ENCODE results near the gene CKLF.
"Not testable (repeated sequence)": the region's sequence is repeated elsewhere in the genome, so short reads cannot be mapped to it uniquely, and the experiment has no call there.

Gene CKLF

GRCh38 chr16:66543541-66543940, 8.8 kb upstream of the CKLF start:
- no peak for DNase-seq

- no peak for DNase-seq
Observed at GRCh38 chr16:66544016-66544757, 8.2 kb upstream of the CKLF start.

DNA sequence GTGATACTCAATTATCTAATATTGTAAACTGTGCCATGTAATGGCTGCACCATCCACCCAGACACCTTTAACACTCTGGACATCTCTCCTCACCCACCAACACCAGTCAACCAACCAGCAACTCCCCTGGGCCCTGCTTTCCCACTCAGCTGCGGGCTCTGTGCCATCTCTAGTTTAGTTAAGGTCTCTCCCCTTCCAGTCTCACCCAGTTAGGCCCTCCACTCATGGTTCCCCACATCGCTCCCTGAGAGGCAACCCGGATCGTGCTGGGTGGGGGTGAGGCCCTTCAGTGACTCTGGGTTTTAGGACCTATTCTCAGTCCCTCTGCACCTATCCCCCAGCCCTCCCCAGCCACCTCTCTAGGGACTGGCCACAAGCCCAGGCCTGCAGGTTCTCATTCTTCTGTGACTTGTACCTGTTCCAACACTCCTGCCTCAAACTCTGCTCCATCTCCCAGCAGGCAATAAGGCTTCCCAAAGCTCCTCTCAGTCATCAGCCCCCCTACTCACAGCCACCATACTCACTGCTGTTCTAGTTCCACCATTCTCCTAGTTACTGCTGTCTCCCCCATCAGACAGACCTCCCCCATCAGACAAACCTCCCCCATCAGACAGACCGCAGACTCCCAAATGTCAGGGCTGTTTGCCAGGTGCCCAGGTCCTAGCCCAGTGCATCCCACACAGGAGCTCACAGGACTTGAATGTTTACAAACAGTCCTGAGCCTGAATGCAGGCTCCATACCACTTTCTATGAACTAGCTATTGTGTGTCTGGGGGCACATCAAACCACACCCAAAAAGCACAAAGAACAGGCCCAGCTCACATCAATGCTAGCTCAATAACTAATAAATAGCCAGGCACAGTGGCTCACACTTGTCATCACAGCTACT, 5.0 kb upstream of the CKLF start:
- DNase-seq: no peak

- DNase-seq: no peak
Observed at GRCh38 chr16:66548068-66548467, 4.3 kb upstream of the CKLF start.

GRCh38 chr16:66548868-66549267, 3.5 kb upstream of the CKLF start:
- no peak for DNase-seq

DNA sequence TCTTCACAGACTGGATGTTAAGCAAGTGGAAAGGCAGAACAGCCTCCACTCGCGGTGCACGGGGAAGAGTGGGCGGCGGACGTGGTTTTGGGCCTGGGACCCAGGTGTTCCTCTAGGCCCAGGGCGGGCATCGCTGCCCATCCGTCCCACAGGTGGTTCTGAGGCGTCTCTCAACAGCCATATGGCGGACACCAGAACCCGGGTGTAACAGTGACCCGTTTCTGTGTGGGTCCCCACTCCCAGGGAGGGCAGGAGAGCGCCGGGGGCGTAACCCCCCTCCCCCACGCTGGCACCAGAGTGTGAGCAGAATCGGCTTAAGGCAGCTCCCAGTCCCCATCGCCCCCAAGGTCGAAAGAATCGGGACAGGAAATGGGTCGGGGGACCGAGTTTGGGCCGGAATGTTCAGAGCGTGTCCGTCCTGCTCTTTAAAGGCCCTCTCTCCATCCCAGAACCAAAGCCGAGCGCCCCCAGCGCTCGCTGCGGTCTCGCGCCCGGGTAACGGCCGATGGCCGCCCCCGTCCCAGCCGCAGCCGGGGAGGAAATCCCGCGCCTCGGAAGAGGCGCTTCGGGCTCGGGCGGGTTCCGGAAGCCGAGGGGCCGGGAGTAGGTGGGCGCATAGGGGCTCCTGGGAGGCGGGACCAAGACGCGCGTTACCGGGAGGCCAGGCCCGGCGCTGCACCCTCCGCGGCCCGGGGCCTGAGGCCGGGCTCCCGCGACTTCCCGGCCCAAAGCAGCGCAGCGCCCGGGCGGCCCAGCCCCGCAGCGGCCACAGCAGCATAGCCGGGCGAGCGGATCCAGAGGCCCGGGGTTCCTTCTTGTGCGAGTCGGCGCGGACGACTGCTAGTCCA, 2.9 kb upstream of the CKLF start, which contains the start of gene TK2:
Gene TK2, minus strand, starts transcription at position 839 of the 848 bp plus-strand sequence. Its CDS starts 61 bp downstream, at position 778.
- DNase-seq: peak in 1 of 2 experiments; percentile 30

DNA sequence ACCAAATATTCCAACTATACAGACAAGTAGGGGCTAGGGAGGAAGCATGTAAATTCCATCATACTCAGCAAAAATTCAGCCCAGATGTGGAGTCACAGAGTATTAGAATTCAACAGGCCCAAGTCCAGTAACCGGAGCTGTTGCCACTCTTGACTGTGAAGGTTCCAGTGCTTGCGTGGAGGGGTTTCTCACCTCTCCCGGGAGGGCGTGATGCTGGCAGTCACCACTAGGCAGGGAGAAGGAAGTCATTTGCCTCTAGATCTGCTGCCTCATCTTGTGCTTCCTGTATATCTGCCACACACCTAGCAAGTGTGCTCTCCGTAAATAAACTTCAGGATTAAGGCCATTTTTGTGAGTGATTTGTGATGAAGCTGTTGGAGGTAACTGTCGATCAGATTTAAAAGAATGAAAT, 1.0 kb upstream of the CKLF start:
- DNase-seq: peak; percentile 26 to 52

DNA sequence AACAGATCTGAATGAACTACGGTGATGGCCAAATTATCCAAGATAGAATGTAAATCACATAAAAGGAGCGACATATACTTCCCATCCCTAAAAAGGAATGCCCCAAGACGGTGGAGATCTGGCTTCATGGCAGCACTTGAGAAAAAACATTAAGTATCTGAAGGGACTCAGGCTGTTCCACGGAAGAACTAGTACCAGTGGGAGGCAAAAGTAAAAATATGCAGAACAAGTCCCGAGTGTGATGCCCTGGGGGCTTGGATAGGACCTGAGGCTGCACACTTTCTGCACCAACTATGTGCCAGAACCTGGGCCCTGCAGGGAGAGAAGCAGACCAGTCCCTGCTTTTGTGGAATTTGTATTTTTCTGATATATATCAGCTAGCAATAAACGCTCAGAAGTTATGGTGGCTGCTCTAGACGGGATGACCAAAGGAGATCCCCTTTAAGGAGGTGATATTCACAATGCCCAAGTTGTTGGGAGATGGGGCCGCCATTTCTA, 539 bp upstream of the CKLF start:
- no peak for DNase-seq

DNA sequence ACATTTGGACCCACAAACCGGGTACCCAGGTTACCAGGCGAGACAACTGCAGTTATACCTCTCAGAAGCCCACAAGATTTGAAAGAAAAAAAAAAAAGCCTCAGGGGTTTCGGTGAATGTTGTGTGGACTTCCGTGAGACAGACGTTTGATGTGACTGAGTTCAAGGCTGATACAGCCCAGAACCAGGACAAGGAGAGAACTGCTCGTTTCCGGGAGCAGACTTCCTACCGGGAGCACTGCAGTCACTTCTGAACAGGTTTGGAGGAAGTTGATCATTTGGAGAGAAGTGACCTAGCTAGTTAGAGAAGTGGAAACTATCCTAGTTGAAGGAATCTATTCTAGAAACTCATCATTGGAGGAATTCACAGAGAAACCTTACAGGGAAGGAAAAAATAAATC, 847 bp downstream of the CKLF start:
- DNase-seq: no peak

GRCh38 chr16:66554021-66554420, 1.6 kb downstream of the CKLF start:
- no peak for DNase-seq

DNA sequence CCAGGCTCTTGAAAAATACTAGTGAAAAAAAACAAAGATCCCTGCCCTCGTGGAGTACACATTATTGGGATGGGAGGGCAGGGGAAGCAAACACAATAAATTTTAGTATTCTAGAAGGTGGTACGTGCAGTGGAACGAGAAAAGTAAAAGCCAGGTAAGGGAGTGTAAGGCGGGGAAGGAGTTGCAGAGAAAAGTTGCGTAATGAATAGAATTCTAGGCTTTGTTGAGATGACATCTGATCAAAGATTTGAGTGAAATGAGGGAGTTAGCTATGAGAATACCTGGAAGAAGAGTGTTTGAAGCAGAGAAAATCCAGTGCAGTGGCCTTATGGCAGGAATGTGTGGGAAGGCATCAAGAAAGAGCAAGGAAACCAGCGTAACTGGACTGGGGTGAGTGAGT, 2.1 kb downstream of the CKLF start:
- no peak for DNase-seq

DNA sequence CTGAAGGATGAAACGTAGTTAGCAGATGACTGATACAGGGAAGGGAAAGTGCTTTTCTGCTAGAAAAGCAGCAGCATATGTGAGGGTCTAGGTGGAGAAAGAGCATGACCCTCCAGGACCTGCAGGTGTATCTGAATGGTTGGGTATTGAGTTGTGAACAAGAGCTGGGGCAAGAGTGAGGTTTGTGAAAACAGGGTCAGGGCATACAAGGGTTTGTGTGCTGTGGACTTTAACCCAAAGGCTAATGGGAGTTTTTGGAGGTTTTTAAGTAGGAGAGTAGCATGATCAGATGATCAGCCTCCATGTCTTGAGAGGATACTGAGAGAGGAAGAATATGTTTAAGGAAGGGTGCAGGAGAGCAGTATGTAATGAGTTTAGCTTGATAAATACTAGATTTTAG, 7.7 kb downstream of the CKLF start:
- no peak for DNase-seq

DNA sequence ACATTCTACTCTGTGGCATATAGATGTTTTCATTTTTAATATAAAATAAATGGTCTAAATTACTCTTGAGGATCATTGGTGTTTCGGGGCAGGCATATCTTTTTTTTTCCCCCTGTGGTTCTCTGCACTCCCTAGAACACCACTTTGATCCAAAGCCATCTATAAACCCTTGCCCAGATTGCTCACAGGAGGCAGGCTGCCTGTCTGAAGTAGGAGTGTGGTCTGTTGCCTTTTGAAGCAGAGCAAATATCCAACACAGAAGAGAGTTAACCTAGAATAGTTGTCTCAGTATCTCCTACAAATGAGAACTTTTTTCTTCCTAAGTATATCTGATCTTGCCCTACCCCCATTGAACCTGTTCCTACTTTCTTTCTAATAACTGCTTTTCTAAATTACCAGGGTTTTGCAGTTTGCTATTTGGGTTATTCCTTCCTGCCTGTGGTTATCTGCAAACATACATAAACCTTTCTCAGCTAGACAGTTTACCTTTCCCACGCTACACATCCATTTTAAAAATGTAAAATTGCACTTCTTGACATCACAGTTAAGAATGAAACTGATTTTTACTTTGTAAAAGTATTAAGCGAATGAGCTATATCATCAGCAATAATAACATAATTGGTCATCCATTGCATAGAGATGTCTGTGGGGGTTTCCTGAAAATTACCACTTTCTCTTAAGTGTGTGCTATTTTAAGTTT, 9.2 kb downstream of the CKLF start:
- no peak for DNase-seq

DNA sequence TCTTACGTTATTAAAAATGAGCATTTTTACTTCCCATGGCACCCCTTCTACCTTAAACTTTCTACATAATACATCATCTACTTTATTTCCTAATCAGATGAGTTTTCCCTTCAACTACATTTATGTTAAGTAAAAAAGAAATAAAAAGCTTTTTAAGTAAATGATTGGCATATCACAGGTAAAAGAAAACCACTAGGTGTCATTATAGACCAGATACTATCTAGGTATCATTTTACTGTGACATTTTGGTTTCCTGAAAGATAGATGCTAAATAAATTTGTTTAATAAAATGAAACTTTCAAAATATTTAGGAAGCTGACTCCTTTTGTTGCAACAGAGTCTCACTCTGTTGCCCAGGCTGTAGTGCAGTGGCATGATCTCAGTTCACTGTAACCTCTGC, 10.0 kb downstream of the CKLF start:
- no peak for DNase-seq

DNA sequence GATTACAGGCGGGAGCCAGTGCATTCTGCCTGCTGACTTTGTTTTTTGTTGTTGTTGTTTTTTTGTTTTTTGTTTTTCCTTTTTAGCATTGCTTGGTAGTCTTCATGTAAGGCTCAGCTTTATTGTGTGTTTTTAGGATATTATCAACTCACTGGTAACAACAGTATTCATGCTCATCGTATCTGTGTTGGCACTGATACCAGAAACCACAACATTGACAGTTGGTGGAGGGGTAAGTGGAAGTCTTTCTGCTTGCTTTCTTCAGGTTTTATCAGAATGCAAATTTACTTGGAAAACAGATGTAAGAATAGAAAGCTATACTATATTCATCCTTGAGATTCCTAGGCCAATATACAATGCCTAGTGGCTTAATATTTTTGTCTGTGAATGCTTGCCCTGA, 10.6 kb downstream of the CKLF start:
- DNase-seq: no peak

DNA sequence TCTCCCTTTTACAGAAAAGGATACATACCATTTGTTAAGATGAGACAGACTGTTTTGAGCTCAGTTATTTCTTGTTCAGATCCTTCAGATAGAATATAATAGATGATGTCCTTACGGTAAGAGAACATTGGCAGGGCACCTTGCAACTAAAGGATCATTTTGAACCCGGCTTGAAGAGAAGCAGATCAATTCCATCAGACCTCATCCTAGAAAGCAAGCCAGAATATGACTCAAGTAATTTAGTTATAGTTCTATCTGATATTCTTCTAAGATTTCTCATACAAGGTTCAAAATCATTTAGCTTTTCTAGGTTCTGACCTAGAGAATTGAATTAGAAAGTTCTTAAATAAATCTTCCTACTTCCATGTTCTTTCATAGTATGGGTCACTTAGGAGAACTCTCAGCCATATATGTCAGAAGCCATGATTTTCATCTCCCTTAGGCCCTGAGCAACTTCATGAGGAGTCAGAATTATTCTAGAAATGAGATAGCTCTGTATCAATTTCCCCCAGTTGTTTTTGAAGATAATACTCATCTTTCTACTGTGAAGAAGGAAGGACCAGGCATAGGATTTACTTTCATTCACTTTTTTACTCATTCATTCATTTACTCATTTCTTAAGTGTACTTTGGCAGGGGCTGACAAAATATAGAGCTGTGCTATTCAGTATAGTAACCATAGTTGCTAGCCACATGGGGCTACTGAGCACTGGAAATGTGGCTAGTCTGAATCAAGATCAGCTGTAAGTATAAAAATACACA, 11.4 kb downstream of the CKLF start:
- no peak for DNase-seq

DNA sequence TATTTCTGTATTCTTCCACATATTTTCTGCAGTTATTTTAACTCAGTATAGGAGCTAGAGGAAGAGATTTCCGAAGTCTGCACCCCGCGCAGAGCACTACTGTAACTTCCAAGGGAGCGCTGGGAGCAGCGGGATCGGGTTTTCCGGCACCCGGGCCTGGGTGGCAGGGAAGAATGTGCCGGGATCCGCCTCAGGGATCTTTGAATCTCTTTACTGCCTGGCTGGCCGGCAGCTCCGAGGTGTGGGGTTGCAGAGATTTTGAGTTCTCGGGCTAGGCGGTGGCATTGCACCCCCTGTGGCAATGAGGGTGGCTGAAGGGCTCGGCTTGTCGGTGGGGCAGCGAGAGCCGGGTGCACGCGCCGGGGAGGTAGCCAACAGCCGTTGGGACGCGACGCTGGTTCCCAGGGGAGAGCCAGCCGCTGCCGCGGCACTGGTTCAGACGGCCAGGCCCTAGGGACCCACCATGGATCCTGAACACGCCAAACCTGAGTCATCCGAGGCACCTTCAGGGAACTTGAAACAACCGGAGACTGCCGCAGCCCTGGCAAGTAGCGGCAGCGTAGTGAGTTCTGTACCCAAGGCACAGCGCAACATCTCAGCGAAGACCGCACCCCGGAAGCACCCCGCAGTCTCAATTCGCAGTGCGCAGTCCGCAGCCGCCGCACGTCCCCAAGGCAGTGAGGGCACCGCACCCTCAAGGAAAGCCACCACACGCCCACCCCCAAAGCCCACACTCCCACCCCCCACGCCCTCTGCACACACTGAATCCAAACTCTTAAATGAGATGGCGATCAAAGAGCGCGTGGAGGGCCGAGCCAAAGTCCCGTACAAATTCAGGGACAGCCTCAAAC, 13.9 kb downstream of the CKLF start, which contains the start of gene CMTM1:
Gene CMTM1, plus strand, starts transcription at position 389 of the 851 bp plus-strand sequence. Its CDS starts 75 bp downstream, at position 464.
- DNase-seq: no peak

DNA sequence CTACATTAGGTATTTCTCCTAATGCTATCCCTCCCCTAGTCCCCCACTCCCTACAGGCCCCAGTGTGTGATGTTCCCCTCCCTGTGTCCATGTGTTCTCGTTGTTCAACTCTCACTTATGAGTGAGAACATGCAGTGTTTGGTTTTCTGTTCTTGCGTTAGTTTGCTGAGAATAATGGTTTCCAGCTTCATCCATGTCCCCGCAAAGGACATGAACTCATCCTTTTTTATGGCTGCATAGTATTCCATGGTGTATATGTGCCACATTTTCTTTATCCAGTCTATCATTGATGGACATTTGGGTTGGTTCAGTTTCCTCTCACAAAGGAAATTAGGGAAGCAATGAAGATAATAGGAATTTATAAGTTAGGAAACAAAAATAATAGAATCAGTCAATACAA, 14.9 kb downstream of the CKLF start:
- DNase-seq: not testable (repeated sequence)

DNA sequence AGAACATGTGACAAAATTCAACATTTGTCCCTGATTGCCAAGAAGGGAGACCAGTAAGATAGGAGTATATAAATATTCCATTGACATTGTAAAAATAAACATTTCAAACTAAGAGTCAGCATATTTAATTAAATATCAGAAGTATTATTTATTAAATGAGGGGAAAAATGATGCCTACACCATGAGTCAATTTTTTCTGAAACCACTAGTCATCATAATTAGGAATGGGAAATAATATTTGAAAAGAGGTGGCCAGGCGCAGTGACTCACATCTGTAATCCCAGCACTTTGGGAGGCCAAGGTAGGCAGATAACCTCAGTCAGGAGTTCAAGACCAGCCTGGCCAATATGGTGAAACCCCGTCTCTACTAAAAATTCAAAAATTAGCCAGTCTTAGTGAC, 16.0 kb downstream of the CKLF start:
- no peak for DNase-seq

- DNase-seq: no peak
Observed at GRCh38 chr16:66569131-66569530, 16.8 kb downstream of the CKLF start.

Measured in SHP77 (cell line).